Measurements from ENCODE around the gene KRT34.

DNA sequence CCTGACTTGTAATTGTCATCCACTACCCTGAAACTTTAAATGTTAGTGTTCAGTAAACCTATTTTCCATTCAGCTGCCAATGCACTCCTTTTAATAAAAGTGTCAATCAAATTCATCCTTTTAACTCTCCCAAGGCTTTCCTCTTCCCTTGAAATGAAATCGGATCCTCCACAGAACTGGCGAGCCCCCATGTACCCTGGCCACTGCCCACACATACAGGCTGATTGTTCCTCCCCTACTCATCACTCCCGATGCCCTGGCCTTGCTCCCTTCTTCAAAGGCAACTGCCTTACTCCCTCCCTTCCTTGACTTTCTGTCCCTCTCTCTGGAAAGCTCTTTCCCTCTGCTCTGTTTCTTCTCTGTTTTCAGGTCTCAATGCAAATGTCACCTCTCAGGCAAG, 39.1 kb downstream of the KRT34 start:
- TF ChIP-seq PATZ1 (CRISPR knock-in tag; IDR thresholded peaks at IDR 0.05; ENCODE audit: borderline replicate concordance) = no peak
- no peak for TF ChIP-seq ZNF8 (CRISPR knock-in tag; IDR thresholded peaks at IDR 0.05)
- TF ChIP-seq ESRRG (CRISPR knock-in tag; IDR thresholded peaks at IDR 0.05) = no peak

All from SK-N-SH treated with all-trans-retinoic acid at 6 μM for 48 hours (cell line).